Measurements from ENCODE around the gene KCNAB1.
"Not testable (repeated sequence)": the region's sequence is repeated elsewhere in the genome, so short reads cannot be mapped to it uniquely, and the experiment has no call there.

The KCNAB1 gene

DNA sequence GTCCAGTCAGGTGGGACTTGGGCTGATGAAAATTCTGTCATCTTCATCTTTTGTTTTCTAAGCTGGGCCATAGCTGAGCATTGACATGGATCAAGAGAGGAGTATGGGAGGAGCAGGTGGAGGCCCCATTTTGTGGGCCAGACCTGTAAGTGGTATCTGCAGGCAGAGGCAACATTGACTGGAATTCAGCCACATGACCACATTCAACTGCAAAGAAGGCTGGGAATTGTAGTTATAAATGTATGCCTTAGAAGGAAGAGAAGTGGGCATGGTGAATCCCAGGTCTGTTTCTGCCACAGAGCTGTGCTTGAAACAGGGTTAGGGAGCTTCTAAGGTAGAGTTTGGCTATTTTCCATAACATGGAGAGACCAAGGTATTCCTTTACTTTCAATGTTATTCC, 11.4 kb downstream of the KCNAB1 start:
- TF ChIP-seq CTCF (IDR thresholded peaks at IDR 0.05; ENCODE audit: borderline replicate concordance, insufficient read depth, low read depth, low read length), result no peak
- H3K4me3 ChIP-seq (ENCODE audit: low read depth, low read length), result no peak overlapping the region

- TF ChIP-seq CTCF (IDR thresholded peaks at IDR 0.05; ENCODE audit: borderline replicate concordance, insufficient read depth, low read depth, low read length), result no peak
- no peak overlapping the region for H3K4me3 ChIP-seq (ENCODE audit: low read depth, low read length)
These were observed 11.9 kb downstream of the KCNAB1 start for GRCh38 chr3:156132313-156132712.

DNA sequence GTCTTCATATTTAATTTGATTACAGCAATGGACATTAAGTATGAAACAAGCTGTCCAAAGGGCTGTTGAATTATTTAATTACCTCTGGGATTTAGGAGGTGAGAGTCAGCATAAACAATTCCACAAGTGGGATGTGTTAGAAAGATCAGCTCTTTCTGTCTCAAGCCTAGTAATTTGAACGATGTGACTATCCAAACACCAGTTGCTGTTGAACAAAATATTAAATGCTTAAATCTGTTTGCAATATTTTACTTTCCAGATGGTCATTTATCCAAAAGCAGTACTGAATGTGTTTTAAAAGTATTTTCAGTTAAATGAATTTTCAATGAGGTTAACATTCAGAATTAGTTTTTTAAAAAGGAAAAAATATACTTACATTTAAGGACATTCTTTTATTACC, 12.7 kb downstream of the KCNAB1 start:
- no peak for TF ChIP-seq CTCF (IDR thresholded peaks at IDR 0.05; ENCODE audit: borderline replicate concordance, insufficient read depth, low read depth, low read length)
- H3K4me3 ChIP-seq (ENCODE audit: low read depth, low read length), result no peak overlapping the region

DNA sequence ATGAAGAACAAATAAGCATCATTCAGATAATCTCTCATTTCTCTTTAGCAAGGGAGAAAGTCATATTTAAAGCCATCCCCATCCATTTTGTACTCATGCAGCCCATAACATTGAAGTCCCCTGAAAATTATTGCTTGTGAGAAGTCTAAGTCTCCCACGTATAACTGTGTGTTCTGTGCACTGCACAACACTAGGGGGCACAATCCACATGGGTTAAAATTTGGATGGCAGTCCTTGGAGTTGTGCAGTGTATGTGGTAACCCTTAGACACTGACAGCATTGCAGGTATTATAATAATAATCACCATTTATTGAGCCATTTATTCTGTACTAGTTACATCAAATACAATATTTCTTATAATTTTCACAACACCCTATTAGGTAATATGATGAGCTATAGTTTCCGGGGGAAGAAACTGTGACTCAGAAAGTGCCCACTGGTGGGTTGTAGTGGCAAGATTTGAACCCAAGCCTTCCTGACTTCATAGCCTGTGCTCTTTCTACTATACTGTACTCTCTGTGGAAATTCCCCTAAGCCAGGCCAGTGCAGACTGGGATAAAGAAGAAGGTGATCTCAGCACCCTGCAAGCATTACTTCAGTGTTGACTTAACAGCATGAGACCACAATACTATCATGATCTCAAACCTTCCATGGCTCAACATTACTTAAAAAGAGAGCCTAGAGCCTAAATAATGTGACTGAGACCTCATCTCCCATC, 15.7 kb downstream of the KCNAB1 start:
- H3K4me3 ChIP-seq (ENCODE audit: low read depth, low read length), result no peak overlapping the region
- TF ChIP-seq CTCF (IDR thresholded peaks at IDR 0.05; ENCODE audit: borderline replicate concordance, insufficient read depth, low read depth, low read length), result no peak

DNA sequence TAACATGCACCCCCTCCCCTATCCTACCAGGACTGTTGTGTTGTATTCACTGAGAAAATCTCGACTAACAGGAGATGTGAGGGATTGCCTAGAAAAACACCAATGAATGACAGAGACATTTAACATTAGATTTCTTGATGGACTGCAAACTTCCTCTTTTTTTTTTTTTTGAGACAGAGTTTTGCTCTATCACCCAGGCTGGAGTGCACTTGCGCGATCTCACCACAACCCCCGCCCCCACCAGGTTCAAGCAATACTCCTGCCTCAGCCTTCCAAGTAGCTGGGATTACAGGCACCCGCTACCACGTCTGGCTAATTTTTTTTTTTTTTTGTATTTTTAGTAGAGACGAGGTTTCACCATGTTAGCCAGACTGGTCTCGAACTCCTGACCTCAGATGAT, 17.0 kb downstream of the KCNAB1 start:
- not testable (repeated sequence) for H3K4me3 ChIP-seq (ENCODE audit: low read depth, low read length)

DNA sequence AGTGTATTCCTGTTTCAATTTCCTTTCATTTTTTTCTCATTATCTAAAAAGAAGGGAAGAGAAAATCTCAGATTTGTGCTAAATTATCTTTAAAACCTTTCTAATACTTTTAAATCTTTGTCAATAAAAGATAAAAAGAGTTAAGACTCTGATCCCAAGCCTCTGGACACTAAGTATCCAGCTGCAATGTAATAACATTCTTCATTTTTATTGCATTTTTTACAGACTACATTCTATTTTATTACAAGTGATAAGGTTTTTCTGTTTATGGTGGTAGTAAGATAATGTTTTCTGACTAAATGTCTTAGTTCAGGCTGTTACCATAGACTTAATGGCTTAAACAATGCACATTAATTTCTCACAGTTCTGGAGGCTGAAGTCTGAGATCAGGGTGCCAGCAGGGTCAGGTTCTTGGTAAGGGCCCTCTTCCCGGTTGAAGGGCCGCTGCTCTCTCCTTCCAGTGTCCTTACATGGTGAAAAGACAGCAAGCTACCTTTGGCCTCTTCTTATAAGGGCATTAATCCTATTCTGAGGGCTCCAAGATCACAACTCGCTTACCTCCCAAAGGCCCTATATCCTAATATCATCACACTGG, 19.7 kb downstream of the KCNAB1 start:
- H3K4me3 ChIP-seq (ENCODE audit: low read depth, low read length), result no peak overlapping the region
- no peak for TF ChIP-seq CTCF (IDR thresholded peaks at IDR 0.05; ENCODE audit: borderline replicate concordance, insufficient read depth, low read depth, low read length)

DNA sequence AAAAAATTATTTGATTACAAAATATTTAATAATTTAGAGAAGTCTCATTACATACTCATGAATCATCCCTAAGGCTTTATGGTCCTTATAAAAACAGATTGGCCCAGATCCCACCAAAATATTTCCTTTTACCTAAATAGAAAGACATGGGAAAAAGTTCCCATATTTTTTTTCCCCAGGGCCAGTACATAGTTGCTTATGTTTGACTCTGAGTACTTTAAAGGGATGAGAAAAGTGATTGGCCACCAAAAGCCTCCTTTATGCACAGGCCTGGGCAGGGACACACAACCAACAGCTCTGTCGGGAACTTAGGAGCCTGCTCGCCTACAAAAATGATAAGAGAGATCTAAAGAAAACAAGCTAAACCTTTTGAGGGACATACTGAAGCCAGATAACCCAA, 22.3 kb downstream of the KCNAB1 start:
- no peak overlapping the region for H3K4me3 ChIP-seq (ENCODE audit: low read depth, low read length)
- TF ChIP-seq CTCF (IDR thresholded peaks at IDR 0.05; ENCODE audit: borderline replicate concordance, insufficient read depth, low read depth, low read length), result no peak

Data from GM12875 (cell line).